ENCODE measurements around the gene PVRIG.
"Not testable (repeated sequence)": the region's sequence is repeated elsewhere in the genome, so short reads cannot be mapped to it uniquely, and the experiment has no call there.

The PVRIG gene

GRCh38 chr7:100267648-100268047, 47.9 kb downstream of the PVRIG start:
- TF ChIP-seq CTCF (IDR thresholded peaks at IDR 0.05; ENCODE audit: poor library complexity, severe bottlenecking): no peak
- Histone ChIP-seq H3K27ac (ENCODE audit: poor library complexity, severe bottlenecking) (no peak overlapping the region), H3K9me3 (ENCODE audit: severe bottlenecking) (no peaks in the 10 kb centered on the region), H3K27me3 (ENCODE audit: insufficient read depth, poor library complexity, severe bottlenecking) (no peaks in the 10 kb centered on the region), H3K4me3 (ENCODE audit: severe bottlenecking) (no peak overlapping the region), H3K36me3 (ENCODE audit: low read depth) (no peaks in the 10 kb centered on the region), H3K4me1 (ENCODE audit: insufficient read depth, poor library complexity, severe bottlenecking) (no peaks in the 10 kb centered on the region)
- DNase-seq (ENCODE audit: low spot score): no peak
- no peak for ATAC-seq (ENCODE audit: low read depth)

- DNase-seq (ENCODE audit: low spot score); H3K27me3 ChIP-seq (ENCODE audit: insufficient read depth, poor library complexity, severe bottlenecking); H3K9me3 ChIP-seq (ENCODE audit: severe bottlenecking); H3K4me3 ChIP-seq (ENCODE audit: severe bottlenecking); H3K27ac ChIP-seq (ENCODE audit: poor library complexity, severe bottlenecking); H3K36me3 ChIP-seq (ENCODE audit: low read depth); H3K4me1 ChIP-seq (ENCODE audit: insufficient read depth, poor library complexity, severe bottlenecking); ATAC-seq (ENCODE audit: low read depth): not testable (repeated sequence)
These were observed 49.1 kb downstream of the PVRIG start for GRCh38 chr7:100268882-100269281.

GRCh38 chr7:100269306-100270045, 49.7 kb downstream of the PVRIG start:
- DNase-seq (ENCODE audit: low spot score); H3K4me3 ChIP-seq (ENCODE audit: severe bottlenecking); H3K4me1 ChIP-seq (ENCODE audit: insufficient read depth, poor library complexity, severe bottlenecking); H3K9me3 ChIP-seq (ENCODE audit: severe bottlenecking); H3K27ac ChIP-seq (ENCODE audit: poor library complexity, severe bottlenecking); H3K27me3 ChIP-seq (ENCODE audit: insufficient read depth, poor library complexity, severe bottlenecking); ATAC-seq (ENCODE audit: low read depth); H3K36me3 ChIP-seq (ENCODE audit: low read depth): not testable (repeated sequence)

- H3K27me3 ChIP-seq (ENCODE audit: insufficient read depth, poor library complexity, severe bottlenecking); DNase-seq (ENCODE audit: low spot score); H3K4me3 ChIP-seq (ENCODE audit: severe bottlenecking); H3K4me1 ChIP-seq (ENCODE audit: insufficient read depth, poor library complexity, severe bottlenecking); H3K36me3 ChIP-seq (ENCODE audit: low read depth); H3K27ac ChIP-seq (ENCODE audit: poor library complexity, severe bottlenecking); H3K9me3 ChIP-seq (ENCODE audit: severe bottlenecking); ATAC-seq (ENCODE audit: low read depth): not testable (repeated sequence)
These were observed 50.5 kb downstream of the PVRIG start for GRCh38 chr7:100270046-100270918.
